NCI-H345 treated with DMSO at 0.1 percent for 48 hours (cell line): ENCODE results near the gene PSKH1.
"Not testable (repeated sequence)": the region's sequence is repeated elsewhere in the genome, so short reads cannot be mapped to it uniquely, and the experiment has no call there.

Experiments
- DNase-seq: peaks from one replicate; lab custom pipeline; 2025; ENCODE audit not compliant: unreplicated experiment; lab: John Stamatoyannopoulos, UW

Gene PSKH1

DNA sequence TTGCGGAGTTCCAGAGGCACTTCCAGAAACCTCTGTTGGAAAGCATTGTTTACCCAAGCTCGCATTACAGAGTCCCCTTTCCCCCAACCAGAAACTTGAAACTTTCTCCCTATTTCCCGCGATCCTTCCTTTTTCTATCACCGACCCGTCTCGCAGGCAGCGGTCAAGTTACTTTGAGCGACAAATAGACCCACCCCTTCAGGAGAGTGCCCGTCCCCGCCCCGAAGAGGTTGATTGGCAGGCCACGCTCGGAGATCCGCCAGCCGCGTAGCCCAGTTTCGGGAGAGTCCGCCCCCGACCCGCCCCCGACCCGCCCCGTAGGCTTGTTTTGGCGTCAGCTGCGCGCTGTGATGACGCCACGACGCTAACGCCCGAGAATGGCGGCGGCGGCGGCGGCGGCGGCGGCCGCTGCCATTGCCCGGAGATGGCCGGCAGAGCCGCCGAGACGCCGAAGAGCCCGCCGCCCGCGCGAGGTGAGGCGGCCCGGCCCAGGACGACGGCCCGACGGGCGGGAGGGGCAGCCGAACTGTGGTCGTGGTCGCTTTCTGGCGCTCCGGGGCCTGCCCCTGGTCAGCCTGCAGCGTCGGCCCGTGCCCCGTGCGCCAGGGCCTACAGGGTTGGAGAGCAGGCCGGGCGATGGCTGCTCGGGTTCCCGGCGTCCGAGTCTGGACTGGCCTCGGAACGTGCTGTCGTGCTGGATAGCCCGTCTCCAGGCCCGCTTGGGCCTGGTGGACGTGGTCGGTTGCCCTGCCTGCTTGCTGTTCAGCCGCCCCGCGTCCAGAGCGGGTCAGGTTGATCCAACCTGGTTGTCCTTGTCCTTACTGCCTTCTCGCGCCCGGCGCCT is at the start of gene PSKH1:
TSS of gene PSKH1 (plus strand) at position 356 of the 844 bp plus-strand sequence. CDS start 15,496 bp downstream, outside the sequence.
- DNase-seq: peak; percentile 71

DNA sequence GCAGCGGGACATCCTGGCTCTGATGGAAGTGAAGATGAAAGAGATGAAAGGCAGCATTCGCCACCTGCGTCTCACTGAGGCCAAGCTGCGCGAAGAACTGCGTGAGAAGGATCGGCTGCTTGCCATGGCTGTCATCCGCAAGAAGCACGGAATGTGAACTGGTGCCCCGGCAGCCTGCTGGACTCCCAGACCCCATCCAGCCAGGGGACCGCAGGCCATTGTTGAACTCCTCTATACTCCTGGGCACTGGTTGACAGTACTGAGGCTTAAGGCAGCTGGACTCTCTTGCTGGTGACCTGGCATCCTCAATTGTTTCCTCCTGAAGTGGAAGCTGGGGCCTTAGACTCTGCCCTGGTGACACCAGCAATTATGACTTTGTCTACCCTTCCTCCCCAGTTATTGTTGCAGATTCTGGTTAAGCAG is 49.7 kb upstream of the PSKH1 start:
- DNase-seq: no peak

DNA sequence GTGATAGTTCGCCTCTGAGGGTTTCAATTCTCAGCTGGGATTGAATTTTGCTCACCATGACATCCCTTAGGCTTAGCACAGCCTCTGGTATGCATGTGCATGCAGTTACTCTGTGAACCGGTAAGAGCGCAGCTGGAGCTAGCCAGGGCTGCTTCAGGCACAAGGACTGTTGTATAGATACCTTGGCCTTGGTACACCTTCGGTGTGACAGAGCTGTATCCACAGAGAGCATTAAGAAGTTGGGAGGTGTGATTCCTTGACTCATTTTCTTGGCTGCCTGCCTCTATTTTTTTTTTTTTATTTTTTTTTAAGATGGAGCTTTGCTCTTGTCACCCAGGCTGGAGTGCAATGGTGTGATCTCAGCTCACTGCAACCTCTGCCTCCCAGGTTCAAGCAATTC is 48.6 kb upstream of the PSKH1 start:
- no peak for DNase-seq

DNA sequence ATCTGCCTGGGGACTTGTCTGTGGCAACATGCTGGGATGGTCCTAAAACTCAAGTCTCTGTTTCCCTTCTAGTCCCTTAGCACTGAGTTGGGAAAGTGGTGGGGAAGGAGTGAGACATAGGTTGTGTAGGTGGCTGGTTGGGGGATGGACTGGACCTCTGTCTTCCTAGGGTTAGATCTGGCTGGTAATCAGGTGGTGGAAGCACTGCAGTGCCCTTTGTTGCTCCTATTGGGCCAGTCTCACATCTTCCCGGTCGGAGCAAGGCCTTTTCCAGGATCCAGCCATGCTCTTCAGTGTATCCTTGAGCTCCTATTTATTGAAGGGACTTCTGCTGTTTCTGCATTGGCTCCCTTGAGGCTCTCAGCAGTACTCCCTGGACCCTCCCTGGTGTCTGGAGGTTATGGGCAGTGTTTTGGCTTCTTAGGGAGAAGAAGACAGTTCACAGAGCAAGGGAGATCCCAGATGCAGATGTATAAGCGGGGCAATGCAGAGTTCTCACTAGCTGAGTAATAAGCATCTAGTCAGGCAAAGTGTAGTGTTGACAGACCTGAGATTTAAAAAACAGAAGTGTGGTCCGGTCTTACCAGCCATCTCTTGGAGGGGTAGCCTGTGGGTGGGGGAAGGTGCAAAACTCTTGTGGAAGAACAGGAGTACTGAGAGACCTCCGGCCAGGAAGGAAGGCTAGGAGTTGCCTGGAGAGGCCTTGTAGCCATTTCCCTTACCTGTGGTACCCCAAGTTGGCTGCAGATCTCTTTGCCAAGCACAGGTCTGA is 47.6 kb upstream of the PSKH1 start:
- DNase-seq: no peak

DNA sequence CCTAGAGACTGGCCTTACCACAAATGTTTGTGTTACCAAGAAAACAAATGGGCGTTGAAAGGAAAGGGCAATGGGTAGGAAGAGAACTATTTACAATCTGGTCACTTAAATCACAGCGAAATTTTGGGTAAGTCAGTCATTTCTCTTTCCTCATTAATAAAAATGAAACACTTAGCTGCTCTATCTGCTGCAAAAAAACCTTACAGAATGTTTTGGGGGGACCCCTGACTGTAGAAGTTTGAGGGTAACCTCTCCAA is 47.1 kb upstream of the PSKH1 start:
- DNase-seq: no peak

DNA sequence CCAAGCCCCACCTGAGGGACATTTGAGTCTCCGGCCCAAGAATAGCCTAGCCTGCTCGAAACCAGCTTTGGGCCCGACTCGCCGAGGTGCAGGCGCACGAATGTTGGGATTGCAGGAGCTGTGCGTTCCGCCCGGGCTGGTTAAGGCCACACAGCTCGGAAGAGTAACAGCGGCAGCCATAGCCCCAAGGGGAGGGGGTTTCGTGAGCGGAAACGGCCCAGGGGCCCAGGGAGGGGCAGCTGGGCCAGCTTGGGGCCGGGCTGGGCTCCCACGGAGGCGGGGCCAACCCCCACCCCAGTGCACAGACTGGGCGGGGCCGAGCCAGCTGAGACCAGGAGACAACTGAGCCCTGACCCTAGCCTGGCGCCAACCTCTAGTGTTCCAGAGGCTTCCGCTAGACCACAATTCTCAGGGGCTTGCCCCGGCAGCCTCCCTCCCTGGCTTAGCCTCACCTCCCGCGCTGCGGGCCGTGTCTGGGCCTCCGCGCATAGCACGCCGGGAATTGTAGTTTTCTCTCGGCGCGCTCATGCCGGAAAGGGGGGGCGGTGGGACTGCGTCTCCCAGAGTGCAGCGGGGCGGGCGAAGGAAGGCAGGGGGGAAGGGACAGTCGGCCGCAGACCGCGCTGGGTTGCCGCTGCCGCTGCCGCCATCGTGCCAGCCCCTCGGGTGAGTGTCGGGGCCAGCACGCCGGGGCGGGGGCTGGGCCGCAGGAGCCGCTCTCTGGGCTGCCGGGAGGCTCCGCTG is 46.6 kb upstream of the PSKH1 start, which contains the start of gene NUTF2:
TSS of gene NUTF2 (plus strand) at position 614 of the 744 bp plus-strand sequence. CDS start 18,198 bp downstream, outside the sequence.
- DNase-seq: peak; percentile 76

DNA sequence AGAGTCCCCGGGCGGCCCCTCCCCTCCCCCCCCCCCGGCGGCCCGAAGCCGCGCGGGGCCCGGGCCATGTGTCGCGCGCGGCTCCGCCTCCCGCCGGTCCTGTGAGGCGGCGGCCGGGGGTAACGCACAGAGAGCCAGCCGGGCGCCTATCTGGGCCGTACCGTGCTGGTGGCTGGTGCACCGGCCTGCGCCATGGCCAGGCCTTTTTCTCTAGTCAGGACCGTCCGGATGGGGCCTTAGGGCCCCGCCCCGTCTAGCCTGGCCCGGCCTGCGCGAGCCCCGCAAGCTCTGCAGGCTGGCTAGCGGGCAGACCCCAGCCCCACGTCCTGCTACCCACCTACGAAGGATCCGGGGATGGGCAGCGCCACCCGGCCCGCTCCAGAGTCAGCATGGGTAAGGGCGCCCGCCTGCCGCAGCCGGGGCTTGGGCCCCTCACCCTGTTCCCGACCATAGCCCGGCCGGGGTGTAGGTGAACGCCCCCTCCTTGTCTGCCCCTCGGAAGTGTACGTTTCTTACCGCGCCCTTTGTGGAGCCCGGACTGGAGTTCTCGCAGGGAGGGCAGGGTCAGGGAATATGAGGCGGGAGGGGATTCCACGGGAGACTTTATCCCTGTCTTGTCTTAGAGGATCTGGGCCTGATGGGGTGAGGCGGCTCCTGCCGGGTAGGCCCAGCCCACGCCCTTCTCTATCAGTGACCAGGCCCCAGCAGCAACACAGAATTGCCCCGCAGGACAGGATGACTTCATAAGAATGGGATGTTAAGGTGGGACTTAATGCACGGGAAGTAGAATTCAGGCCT is 45.8 kb upstream of the PSKH1 start, which contains the start of gene CENPT:
TSS of gene CENPT (minus strand) at position 630 of the 798 bp plus-strand sequence. CDS start 13,834 bp downstream, outside the sequence.
- no peak for DNase-seq

DNA sequence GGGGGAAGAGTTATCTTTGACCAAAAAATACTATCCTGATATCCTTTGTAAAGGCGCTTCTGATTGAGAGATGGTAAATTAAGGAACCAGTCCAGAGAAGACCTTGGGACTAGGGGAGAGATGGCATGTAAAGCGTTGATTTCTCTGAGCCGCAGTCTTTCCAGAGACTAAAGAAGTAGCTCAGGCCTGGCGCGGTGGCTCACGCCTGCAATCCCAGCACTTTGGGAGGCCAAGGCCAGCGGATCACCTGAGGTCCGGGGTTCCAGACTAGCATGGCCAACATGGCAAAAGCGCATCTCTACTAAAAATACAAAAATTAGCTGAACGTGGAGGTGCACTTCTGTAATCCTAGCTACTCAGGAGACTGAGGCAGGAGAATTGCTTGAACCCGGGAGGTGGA is 44.9 kb upstream of the PSKH1 start:
- DNase-seq: no peak

DNA sequence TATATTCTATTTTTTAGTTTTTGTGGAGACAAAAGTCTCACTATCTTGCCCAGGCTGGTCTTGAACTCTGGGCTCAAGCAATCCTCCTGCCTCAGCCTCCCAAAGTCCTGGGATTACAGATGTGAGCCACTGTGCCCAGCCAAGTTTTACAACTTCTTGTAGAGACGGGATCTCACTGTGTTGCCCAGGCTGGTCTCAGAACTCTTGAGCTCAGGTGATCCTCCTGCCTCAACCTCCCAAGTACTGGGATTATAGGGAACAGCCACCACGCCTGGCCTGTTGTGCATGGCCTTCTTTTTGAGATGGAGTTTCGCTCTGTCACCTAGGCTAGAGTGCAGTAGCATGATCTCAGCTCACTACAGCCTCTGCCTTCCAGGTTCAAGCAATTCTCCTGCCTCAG is 39.4 kb upstream of the PSKH1 start:
- DNase-seq: no peak

DNA sequence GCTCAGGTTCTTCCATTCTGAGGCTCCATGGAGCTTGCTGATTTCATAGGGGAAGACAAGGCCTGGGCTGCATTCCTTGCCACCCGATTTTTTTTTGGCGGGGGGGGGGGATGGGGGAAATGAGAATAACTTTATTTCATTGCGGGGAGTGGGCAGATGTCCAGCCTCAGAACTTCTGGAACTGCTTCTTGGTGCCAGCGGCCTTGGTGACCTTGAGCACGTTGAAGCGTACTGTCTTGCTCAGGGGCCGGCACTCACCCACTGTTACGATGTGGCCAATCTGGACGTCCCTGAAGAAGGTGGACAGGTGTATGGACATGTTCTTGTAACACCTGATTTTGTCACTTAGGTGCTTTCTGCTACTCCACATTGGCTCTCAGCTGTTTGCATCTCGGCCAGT is 37.3 kb upstream of the PSKH1 start:
- no peak for DNase-seq

DNA sequence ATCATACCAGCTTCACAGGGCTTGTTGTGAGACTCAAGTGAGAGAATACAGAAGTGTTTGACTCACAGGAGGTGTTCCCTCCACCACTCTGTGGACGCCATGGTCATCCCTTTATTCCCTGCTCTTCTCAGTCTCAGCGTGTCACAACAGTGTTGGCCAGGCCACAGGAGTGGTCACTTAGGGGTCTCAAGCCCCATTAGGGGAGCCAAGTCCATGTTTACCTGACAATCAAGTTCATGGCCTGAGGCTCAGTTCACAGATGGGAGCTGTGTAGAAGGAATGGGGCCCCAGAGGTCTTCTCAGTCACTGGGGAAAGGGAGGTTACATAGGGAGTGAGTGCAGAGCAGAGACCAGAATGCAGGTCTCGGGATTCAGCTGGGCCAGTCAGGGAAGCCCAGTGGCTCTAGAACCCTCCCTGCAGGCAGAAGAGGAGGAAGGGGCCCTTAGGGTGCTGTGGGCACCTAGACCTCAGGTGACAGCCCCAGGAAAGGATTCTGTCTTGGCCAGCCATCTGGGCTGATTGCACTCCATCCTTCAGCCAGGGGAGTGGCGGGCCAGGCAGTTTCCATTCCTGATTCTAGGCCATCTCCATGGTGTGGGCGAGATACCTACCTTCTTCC is 36.0 kb upstream of the PSKH1 start:
- no peak for DNase-seq

DNA sequence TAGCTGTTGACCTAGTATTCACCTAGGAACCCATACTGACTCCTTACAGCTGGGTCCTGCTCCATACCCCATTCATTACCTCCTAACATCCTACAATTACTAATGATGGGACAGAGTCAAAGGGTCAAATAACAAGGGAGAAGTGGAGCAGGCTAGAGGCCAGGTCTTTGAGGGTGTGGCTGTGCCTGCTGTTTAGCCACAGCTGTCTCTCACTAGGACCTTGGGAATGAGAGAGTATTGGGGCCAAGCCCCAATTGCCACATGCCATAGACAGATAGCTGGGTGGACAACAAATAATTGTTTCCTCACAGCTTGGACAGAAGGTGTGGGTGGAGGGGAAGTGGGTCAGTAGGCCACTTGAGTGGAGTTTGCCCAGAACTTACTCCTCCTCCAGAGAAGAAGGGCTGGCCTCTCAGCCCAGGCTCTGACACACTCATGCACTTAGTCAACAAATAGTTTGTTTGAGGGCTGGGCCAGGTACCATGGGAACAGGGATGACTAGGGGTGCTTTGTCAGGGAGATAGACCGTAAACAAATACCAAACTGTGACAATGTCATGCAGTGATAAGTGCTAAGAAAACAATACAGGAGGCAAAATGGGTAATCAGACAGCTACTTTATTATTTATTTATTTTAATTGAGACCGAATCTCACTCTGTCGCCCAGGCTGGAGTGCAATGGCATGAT is 35.4 kb upstream of the PSKH1 start:
- peak; percentile 71 for DNase-seq

DNA sequence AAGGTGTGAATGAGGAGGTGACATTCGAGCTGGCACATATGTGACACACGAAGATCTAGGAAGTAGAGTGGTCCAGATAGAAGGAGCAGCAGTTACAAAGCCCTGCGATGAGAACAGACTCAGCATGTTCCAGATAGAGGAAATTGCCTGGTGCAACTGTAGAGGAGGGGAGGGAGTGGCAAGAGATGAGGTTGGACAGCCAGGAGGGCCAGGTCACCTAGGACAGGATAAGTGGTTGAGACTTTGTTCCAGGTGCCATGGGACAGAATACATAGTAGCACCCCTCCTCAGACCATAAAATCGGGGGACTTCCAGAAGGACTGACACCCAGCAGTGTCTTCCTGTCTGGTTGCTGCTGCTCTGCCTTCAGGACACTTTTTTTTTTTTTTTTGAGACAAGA is 34.6 kb upstream of the PSKH1 start:
- DNase-seq: no peak

DNA sequence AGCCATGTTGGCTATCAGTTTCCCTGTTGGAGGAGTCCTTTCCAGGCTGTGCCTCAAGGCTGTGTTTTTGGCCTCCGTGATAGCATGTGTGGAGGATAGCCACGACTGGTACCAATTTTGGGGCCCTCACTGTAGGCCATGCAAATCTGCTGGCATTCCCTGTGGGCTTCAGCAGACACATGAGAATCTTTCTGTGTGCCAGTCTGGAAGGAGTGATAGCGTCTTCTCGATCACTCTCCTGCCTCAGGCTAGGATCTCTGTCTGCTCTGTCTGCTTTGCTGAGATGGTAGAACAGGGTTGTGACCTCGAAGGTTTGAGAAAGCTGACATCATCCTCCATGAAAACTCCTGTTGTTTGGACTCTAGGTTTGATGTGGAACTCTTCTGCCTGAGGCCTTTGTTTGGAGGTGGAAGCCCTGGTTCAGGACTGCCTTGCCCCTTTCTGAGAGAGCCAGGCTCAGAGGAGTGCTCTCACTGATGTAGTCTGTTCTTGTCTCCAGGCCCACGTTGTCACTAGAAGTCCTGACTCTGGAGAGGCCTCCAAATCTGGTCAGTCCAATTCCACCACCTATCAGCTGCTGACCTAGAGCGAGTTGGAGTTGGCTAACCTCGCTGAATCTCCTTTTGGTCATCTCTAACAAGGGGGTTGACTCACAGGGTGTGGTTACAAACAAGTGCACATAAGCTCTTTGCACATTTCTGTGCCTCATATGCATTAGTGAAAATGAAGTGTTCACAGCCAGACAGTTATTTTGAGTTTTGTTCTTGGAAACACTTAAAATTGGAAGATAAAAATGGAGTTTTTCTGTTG is 32.3 kb upstream of the PSKH1 start:
- no peak for DNase-seq

DNA sequence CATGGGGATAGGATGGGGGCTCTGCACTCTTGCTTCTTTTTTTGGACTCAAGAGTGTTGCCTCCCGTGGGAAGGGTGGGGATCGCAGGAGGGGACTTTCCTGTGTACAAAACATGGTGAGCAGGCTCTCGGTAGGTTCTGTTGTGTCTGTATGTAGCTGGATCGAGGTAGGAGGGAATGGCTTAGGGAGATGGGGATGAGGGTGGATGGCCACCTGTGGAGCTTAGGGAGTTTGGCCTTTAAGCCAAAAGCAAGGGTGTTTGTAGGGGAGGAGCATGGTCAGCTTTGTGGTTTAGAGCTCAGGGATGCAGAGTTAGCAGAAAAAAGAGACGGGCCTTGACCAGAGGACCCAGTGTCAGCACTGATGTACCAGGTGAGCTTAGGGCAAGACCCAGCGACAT is 31.2 kb upstream of the PSKH1 start:
- no peak for DNase-seq

DNA sequence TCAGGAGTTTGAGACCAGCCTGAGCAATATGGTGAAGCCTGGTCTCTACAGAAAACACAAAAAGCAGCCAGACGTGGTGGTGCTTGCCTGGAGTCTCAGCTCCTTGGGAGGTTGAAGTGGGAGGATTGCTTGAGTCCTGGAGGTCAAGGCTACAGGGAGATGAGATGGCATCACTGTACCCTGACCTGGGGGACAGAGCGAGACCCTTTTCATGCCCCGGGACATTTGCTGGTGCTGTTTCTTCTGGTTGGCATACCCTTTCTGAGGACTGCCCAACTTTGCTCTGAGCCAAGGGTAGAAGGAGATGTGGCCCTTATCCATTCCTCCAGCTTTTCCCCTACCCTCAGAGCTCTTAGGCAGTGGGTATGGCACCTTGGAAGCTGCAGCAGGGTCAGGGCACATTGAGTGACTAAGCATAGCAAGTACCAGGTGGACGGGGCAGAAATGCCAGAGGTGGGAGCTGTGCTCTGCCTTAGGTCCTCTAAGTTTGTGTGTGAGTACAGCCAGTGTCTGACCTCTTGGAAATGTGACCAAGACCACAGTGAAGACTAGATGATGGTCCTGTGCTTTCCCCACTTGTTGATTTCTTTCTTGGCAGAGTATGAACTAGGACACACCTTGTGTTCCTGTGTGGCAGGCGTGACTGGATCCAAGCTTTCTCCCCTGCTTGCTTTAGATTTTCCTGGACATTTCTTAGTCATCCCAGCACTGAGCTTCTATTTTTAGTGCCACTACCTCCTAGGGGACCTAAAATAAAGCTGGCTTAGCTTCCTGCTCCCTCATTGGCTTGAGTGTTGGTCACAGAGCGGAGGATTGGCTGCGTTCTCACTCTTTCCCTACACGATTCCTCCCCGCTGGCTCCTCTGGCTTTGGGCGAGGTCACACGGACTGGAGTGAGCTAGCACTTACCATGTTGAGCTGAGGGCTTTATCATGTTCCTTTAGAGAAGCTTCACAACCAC is 30.2 kb upstream of the PSKH1 start:
- DNase-seq: no peak

DNA sequence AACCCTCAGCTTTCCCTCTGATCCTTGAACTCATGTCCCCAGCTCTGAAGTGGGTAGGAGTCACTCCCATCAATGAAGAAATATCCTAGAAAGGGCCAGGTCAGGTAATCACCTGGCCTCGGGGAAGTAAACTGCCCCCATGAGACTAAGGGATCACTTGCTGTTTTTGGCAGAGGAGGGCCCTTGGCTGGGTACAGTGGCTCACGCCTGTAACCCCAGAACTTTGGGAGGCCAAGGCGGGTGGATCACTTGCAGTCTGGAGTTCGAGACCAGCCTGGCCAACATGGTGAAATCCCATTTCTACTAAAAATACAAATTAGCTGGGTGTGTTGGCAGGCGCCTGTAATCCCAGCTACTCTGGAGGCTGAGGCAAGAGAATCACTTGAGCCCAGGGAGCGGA is 29.0 kb upstream of the PSKH1 start:
- DNase-seq: not testable (repeated sequence)

DNA sequence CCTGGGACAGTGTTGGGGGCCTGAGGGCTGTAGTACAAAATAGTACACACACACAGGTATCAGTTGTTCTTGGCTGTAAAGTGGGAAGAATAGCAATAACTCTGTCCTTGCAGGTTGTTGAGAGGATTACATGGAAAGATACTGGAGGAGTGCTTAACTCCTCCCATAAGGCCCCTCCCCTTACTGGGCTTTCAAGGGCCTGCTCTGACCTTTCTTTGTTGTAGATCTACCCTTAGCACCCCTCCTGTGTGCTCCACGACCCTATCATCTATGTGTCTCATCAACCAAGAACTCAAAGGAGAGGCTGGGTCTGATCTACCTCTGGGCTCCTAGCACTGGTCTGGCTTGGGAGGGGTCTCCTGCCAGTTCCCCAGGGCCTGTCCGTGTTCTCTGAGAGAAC is 28.5 kb upstream of the PSKH1 start:
- DNase-seq: no peak
